ENCODE results near the gene CDCA8. TPM values are rescaled to one million over a fixed set of nuclear protein-coding genes. Genes with fewer than 3 reads are reported as not detected.

The CDCA8 gene
- 10 to 100 TPM; 20.3 to 44.3 (median 41.3) TPM for total RNA-seq (2021; fragmentation: NEBNext Ultra II Directional; extraction: Animal tissue kit (Norgen Biotek cat#: 25700))
- long read RNA-seq, transcript CDCA8-201 (11 exons, 2,303 nt): minor isoform, 8 of 32 reads
- long read RNA-seq, transcript CDCA8-202 (10 exons, 2,469 nt): major isoform, 19 of 32 reads
- long read RNA-seq, partial matches to known transcripts: 4 of 32 reads
- long read RNA-seq, other reads (novel, unspliced or antisense): 1 of 32 reads

DNA sequence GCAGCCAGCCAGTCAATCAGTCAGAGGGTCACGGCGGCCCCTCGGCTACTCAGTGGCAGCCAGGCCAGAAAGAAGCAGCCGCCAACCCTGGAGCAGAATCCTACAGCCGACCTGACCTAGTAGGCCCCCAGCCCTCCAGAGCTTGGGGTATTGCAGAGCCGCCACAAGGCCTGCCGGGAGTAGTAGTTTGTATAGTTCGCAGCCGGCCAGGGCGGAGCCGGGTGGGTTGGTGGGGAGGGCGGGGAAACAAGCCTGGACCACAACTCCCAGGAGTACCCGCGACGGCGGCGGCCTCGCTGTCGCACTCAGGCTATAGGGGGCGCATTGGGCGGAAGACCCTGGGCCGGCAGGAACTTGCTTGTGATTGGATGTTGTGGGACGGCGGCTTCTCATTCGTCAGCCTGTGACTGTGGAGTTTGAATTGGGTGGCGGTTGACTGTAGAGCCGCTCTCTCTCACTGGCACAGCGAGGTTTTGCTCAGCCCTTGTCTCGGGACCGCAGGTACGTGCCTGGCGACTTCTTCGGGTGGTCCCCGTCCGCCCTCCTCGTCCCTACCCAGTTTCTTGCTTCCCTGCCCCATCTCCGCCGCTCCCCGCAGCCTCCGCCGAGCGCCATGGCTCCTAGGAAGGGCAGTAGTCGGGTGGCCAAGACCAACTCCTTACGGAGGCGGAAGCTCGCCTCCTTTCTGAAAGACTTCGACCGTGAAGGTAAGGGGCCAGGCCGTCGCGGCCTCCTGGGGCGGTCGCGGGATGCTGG is at the start of gene CDCA8:
Gene CDCA8, plus strand, starts transcription at position 439 of the 756 bp plus-strand sequence. Its CDS starts 175 bp downstream, at position 614.
- peak within 1 kb of the TSS; percentile 93 for H3K27ac Mint-ChIP-seq
- peak; percentile 98 for DNase-seq
- H3K27me3 Mint-ChIP-seq (ENCODE audit: insufficient read depth): no peaks in the 10 kb centered on the region
- peaks cover 40% of the 10 kb centered on the region for H3K4me1 Mint-ChIP-seq (ENCODE audit: low read depth)
- H3K36me3 Mint-ChIP-seq (ENCODE audit: low read depth): peaks cover 11% of the 10 kb centered on the region
- peak within 1 kb of the TSS; percentile 98 for H3K4me3 Mint-ChIP-seq
- TF ChIP-seq, protein P1, sequence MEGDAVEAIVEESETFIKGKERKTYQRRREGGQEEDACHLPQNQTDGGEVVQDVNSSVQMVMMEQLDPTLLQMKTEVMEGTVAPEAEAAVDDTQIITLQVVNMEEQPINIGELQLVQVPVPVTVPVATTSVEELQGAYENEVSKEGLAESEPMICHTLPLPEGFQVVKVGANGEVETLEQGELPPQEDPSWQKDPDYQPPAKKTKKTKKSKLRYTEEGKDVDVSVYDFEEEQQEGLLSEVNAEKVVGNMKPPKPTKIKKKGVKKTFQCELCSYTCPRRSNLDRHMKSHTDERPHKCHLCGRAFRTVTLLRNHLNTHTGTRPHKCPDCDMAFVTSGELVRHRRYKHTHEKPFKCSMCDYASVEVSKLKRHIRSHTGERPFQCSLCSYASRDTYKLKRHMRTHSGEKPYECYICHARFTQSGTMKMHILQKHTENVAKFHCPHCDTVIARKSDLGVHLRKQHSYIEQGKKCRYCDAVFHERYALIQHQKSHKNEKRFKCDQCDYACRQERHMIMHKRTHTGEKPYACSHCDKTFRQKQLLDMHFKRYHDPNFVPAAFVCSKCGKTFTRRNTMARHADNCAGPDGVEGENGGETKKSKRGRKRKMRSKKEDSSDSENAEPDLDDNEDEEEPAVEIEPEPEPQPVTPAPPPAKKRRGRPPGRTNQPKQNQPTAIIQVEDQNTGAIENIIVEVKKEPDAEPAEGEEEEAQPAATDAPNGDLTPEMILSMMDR (IDR thresholded peaks at IDR 0.05): peak; percentile 74
- no peaks in the 10 kb centered on the region for H3K9me3 Mint-ChIP-seq

GRCh38 chr1:37647281-37647680 is 45.0 kb upstream of the CDCA8 start:
- no peak for DNase-seq
- H3K36me3 Mint-ChIP-seq (ENCODE audit: low read depth): no peaks in the 10 kb centered on the region
- no peak overlapping the region for H3K27ac Mint-ChIP-seq
- H3K9me3 Mint-ChIP-seq: no peaks in the 10 kb centered on the region
- no peak overlapping the region for H3K4me3 Mint-ChIP-seq
- TF ChIP-seq, protein P1 (IDR thresholded peaks at IDR 0.05): no peak
- H3K4me1 Mint-ChIP-seq (ENCODE audit: low read depth): no peaks in the 10 kb centered on the region
- peaks cover 29% of the 10 kb centered on the region for H3K27me3 Mint-ChIP-seq (ENCODE audit: insufficient read depth)

GRCh38 chr1:37650173-37650572 is 42.1 kb upstream of the CDCA8 start:
- no peaks in the 10 kb centered on the region for H3K36me3 Mint-ChIP-seq (ENCODE audit: low read depth)

DNA sequence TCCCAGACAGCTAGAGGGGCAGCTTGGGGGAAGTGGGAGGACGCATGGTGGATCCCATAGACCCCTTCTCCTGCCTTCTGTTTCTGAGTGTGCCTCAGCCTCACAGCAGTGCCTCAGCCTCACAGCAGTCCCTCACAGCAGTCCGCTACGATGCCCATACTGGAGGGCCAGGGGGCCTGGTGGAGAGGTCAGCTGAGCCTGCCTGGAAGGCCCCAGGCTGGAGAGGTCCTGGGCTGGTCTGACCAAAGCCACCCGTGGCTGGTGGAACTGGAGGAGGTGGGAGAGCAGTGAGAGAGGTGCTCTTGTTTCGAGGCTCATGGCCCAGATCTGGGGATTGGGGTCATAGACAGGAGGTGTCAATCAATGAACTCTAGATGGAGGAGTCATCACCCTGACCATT is 41.6 kb upstream of the CDCA8 start:
- TF ChIP-seq, protein P1 (IDR thresholded peaks at IDR 0.05): no peak
- Mint-ChIP-seq H3K27me3 (ENCODE audit: insufficient read depth) (peaks cover 34% of the 10 kb centered on the region), H3K36me3 (ENCODE audit: low read depth) (no peaks in the 10 kb centered on the region), H3K27ac (no peak overlapping the region), H3K9me3 (no peaks in the 10 kb centered on the region), H3K4me3 (no peak overlapping the region), H3K4me1 (ENCODE audit: low read depth) (no peaks in the 10 kb centered on the region)
- DNase-seq: no peak

More at GRCh38 chr1:37650173-37650572, 42.1 kb upstream of the CDCA8 start:
- Mint-ChIP-seq H3K9me3 (no peaks in the 10 kb centered on the region), H3K27me3 (ENCODE audit: insufficient read depth) (peaks cover 35% of the 10 kb centered on the region), H3K4me1 (ENCODE audit: low read depth) (no peaks in the 10 kb centered on the region), H3K4me3 (no peak overlapping the region), H3K27ac (no peak overlapping the region)
- TF ChIP-seq, protein P1 (IDR thresholded peaks at IDR 0.05): no peak
- no peak for DNase-seq

- H3K9me3 Mint-ChIP-seq: no peaks in the 10 kb centered on the region
- H3K27me3 Mint-ChIP-seq (ENCODE audit: insufficient read depth): peaks cover 34% of the 10 kb centered on the region
- H3K36me3 Mint-ChIP-seq (ENCODE audit: low read depth): no peaks in the 10 kb centered on the region
- no peaks in the 10 kb centered on the region for H3K4me1 Mint-ChIP-seq (ENCODE audit: low read depth)
- H3K4me3 Mint-ChIP-seq: no peak overlapping the region
- no peak for DNase-seq
- no peak overlapping the region for H3K27ac Mint-ChIP-seq
- TF ChIP-seq, protein P1 (IDR thresholded peaks at IDR 0.05): no peak
Measured at GRCh38 chr1:37651803-37652202, 40.5 kb upstream of the CDCA8 start.
